Panc1 (cell line): ENCODE measurements around the gene GJC2. TPM values are rescaled to one million over a fixed set of nuclear protein-coding genes. Genes with fewer than 3 reads are reported as not detected.
A peak's percentile ranks its signal among the peaks of the same experiment; 100 is the strongest.

Experiments
- ATAC-seq: fragments of 200-7000 bp; cut with Tn5 transposase; 2 replicates; pipeline ENCODE4 v1.9.1; 2020; ENCODE audit warnings: mild to moderate bottlenecking, moderate library complexity
- BruUV-seq: library from RNA; stranded (reverse); fragments of 400-500 nt; replicated peaks from 2 replicates; lab custom pipeline; 2021; lab: Mats Ljungman, UMichigan
- CTCF ChIA-PET: fragments of 300-600 bp; sonication (Branson Sonifier 250); formaldehyde crosslinking; loops from one replicate; lab custom pipeline; 2022; ENCODE audit warnings: antibody characterized with exemption; lab: Charles Lee
- POLR2A ChIA-PET: fragments of 300-600 bp; sonication (Branson Sonifier 250); formaldehyde crosslinking; loops from one replicate; lab custom pipeline; 2022; ENCODE audit warnings: antibody characterized with exemption; lab: Charles Lee
- DNase-seq: peaks from one replicate; pipeline ENCODE4 v3.0.0-alpha.2; 2010; ENCODE audit warnings: low read depth, low spot score
- H3K27ac ChIP-seq: 2 replicates; pipeline ENCODE4 v1.5.1; 2011; ENCODE audit warnings: mild to moderate bottlenecking, low read length, inconsistent platforms
- H3K27me3 ChIP-seq: fragments of 200-500 bp; sonication (Bioruptor generic); 2 replicates; pipeline ENCODE4 v1.6.0; 2014; ENCODE audit warnings: low read length, inconsistent platforms; ENCODE audit not compliant: control insufficient read depth, insufficient read depth
- H3K36me3 ChIP-seq: fragments of 200-500 bp; sonication (Bioruptor generic); 2 replicates; pipeline ENCODE4 v1.5.1; 2014; ENCODE audit warnings: inconsistent platforms, mild to moderate bottlenecking, low read length, moderate library complexity; ENCODE audit not compliant: control insufficient read depth, insufficient read depth
- H3K4me1 ChIP-seq: 2 replicates; pipeline ENCODE4 v1.5.1; 2011; ENCODE audit warnings: inconsistent platforms, mild to moderate bottlenecking, low read length, moderate library complexity; ENCODE audit not compliant: control insufficient read depth, insufficient read depth
- H3K4me3 ChIP-seq, 2 experiments: 2 replicates each; pipeline ENCODE4 v1.5.1; 2011 to 2012; ENCODE audit warnings: low read depth in 2 of 2, low read length in 2 of 2, mild to moderate bottlenecking in 2 of 2, inconsistent platforms in 1 of 2, moderate library complexity in 1 of 2
- H3K9me3 ChIP-seq: fragments of 200-500 bp; sonication (Bioruptor generic); 2 replicates; pipeline ENCODE4 v1.5.1; 2014; ENCODE audit warnings: low read depth, mild to moderate bottlenecking, inconsistent platforms, low read length, moderate library complexity; ENCODE audit not compliant: control insufficient read depth, insufficient read depth
- CTCF ChIP-seq: fragments of 450-650 bp; IDR thresholded peaks from 2 replicates; pipeline ENCODE4 v1.5.1; 2017; ENCODE audit warnings: mild to moderate bottlenecking
- POLR2AphosphoS5 ChIP-seq: IDR thresholded peaks from 2 replicates; pipeline ENCODE4 v1.6.1; 2012; ENCODE audit warnings: mild to moderate bottlenecking, low read depth, low read length, moderate library complexity
- REST ChIP-seq, 2 experiments: IDR thresholded peaks; 2 replicates each; pipeline ENCODE4 v1.6.1; 2011 to 2012; ENCODE audit warnings: low read depth in 2 of 2, control low read depth in 1 of 2, low read length in 1 of 2, mild to moderate bottlenecking in 1 of 2, moderate library complexity in 1 of 2; ENCODE audit not compliant: insufficient read depth in 1 of 2
- SIN3A ChIP-seq: IDR thresholded peaks from 2 replicates; pipeline ENCODE4 v1.6.1; 2012; ENCODE audit warnings: low read depth, mild to moderate bottlenecking, low read length, moderate library complexity, borderline replicate concordance; ENCODE audit not compliant: insufficient read depth
- TCF7L2 ChIP-seq: IDR thresholded peaks from 2 replicates; pipeline ENCODE4 v1.6.1; 2011; ENCODE audit warnings: mild to moderate bottlenecking, low read depth, low read length, inconsistent platforms
- in situ Hi-C: cut with HindIII; loops from 2 replicates; pipeline ENCODE4 v1.10.0; 2016; ENCODE audit warnings: low sequenced_read_pairs, low pct_unique_long_range_greater_than_20kb
- intact Hi-C: fragments of 100-400 bp; cut with micrococcal nuclease; formaldehyde crosslinking; loops from one replicate; pipeline ENCODE4 v1.10.0; 2022; ENCODE audit not compliant: unreplicated experiment
- total RNA-seq: library from RNA; stranded (reverse); gene quantifications from one replicate; pipeline ENCODE4 v1.2.1, GENCODE V29; 2021; ENCODE audit not compliant: unreplicated experiment

The GJC2 gene
- total RNA-seq, 1 experiment from 2014 or later, result 2.4 TPM

GRCh38 chr1:228171221-228171891 lies 21.6 kb downstream of the GJC2 start:
- BruUV-seq, result no TSS peak
- in situ Hi-C loops (no loop called here), intact Hi-C loops (no loop called here)
- Histone ChIP-seq H3K27ac (no peak overlapping the region), H3K9me3 (no peaks in the 10 kb centered on the region), H3K27me3 (no peaks in the 10 kb centered on the region), H3K4me1 (peaks cover 9% of the 10 kb centered on the region), H3K4me3 (no peak overlapping the region), H3K36me3 (no peaks in the 10 kb centered on the region)
- ChIA-PET POLR2A (interaction anchor here (0.6 kb wide), 1 partner anchor 1763 kb away, joined by 7 read pairs; no protein-coding TSS in a partner anchor), CTCF (no interaction called here)
- ATAC-seq (no peak), DNase-seq (no peak)
- TF ChIP-seq CTCF (no peak), SIN3A (no peak), TCF7L2 (no peak), REST (IDR thresholded peaks at IDR 0.05; ENCODE audit: insufficient read depth in 1 of 2, low read depth in 2 of 2, low read length in 1 of 2) (no peak), POLR2AphosphoS5 (no peak)

- H3K9me3 ChIP-seq, result no peaks in the 10 kb centered on the region
- H3K27me3 ChIP-seq, result no peaks in the 10 kb centered on the region
- H3K4me1 ChIP-seq, result peaks cover 4% of the 10 kb centered on the region; the same call in 1 of the 2 replicates
- H3K4me3 ChIP-seq, result no peak overlapping the region
- ATAC-seq (peak; percentile 3; the same call in 1 of the 2 replicates), DNase-seq (no peak)
- BruUV-seq, result no TSS peak
- in situ Hi-C loops (no loop called here), intact Hi-C loops (no loop called here)
- no peak overlapping the region for H3K27ac ChIP-seq
- POLR2A ChIA-PET, result no interaction called here
- no peaks in the 10 kb centered on the region for H3K36me3 ChIP-seq
- TF ChIP-seq POLR2AphosphoS5 (no peak), SIN3A (no peak), CTCF (no peak), TCF7L2 (no peak), REST (IDR thresholded peaks at IDR 0.05; ENCODE audit: insufficient read depth in 1 of 2, low read depth in 2 of 2, low read length in 1 of 2) (no peak)
- CTCF ChIA-PET, result no interaction called here
These were observed 23.1 kb downstream of the GJC2 start for GRCh38 chr1:228172591-228173527.
